ENCODE measurements around the gene MRPL48.

Gene MRPL48

DNA sequence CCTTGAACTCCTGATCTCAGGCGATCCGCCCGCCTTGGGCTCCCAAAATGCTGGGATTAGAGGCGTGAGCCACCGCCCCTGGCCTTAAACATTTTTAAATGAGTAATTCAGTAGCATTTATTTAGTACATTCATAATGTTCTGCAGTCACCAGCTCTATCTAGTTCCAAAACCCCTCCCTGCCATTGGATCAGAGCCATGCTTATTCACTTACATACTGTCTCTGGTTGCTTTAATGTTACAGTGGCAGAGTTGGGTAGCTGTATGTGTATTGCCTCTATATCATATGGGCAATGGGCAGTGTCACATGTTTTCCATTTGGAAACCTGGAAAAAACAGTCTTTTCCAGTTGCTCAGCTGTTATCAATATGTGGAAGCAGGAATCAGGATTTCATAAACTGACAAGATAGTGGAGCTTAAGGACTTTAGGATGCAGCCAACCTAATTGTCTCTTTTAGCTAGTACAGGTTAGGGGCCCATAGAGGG lies 78.5 kb downstream of the MRPL48 start:
- TF ChIP-seq, protein P1, sequence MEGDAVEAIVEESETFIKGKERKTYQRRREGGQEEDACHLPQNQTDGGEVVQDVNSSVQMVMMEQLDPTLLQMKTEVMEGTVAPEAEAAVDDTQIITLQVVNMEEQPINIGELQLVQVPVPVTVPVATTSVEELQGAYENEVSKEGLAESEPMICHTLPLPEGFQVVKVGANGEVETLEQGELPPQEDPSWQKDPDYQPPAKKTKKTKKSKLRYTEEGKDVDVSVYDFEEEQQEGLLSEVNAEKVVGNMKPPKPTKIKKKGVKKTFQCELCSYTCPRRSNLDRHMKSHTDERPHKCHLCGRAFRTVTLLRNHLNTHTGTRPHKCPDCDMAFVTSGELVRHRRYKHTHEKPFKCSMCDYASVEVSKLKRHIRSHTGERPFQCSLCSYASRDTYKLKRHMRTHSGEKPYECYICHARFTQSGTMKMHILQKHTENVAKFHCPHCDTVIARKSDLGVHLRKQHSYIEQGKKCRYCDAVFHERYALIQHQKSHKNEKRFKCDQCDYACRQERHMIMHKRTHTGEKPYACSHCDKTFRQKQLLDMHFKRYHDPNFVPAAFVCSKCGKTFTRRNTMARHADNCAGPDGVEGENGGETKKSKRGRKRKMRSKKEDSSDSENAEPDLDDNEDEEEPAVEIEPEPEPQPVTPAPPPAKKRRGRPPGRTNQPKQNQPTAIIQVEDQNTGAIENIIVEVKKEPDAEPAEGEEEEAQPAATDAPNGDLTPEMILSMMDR (IDR thresholded peaks at IDR 0.05; ENCODE audit: low read depth, low read length), result no peak
- peak; percentile 15 for DNase-seq (ENCODE audit: extremely low read depth, low read depth)

DNA sequence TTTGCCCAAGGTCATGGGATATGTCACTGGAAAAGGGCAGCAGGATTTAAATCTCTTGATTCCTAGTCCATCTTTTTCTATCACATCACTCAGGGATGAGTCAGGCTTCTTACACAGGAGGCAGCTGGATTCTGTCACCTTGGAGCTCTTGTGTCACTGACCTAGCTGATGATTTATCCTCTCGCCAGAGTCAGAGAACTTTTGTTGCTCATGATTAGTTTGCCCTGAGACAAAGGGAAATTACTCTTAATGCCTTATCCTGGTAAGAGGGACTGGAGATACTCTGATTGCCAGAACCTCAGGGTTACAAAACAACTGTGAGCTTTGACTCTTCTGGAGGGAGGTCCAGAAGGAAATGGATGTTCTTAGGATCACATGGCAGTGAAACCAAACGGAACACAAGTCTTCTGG lies 78.9 kb downstream of the MRPL48 start:
- DNase-seq (ENCODE audit: extremely low read depth, low read depth), result peak; percentile 56
- TF ChIP-seq, protein P1 (IDR thresholded peaks at IDR 0.05; ENCODE audit: low read depth, low read length), result no peak

DNA sequence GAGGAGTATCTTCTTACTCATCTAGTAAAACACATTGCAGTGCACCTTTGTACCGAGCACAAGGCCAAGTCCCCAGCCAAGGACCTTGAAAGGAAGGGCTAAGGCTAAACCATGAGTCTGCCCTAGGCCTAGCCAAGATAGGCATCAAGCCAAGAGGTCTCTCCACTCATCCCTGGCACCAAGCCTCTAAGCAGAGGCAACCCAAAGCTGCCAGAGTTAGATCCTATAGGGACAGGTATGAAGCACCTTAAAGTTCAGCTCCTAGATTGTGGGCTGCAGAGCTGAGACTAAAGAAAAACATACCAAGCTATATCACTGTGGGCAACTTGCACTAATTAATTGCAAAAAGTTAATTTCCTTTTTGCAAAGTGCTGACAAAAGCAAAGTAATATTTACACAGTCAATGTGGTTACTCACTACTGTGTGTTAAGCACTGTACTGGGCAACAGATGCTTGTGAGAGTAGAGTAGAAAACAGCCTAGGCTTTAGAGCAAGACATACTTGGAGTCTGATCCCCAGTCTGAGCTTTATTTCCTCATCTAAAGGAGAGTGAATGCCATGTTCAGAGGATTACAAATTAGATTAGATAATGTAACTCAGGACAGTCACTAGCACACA lies 81.8 kb downstream of the MRPL48 start:
- TF ChIP-seq, protein P1 (IDR thresholded peaks at IDR 0.05; ENCODE audit: low read depth, low read length), result no peak
- no peak for DNase-seq (ENCODE audit: extremely low read depth, low read depth)

DNA sequence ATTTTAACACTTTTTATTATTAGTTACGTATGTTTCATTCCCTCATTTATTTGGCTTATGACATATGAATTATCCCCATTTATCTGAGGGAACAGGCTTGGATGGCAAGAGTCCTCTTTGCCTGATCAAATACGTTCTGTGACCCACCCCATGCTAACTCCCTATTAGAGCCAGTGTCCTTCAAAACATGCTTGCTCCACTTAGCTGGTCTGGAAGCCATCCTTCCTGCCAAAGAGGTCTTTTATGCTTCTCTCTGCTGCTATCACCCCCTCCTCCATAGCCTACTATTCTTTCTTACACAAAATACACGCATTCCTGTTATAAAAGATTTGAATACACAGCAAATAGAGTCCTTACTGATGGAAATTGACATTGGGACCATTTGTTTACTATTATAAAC lies 82.6 kb downstream of the MRPL48 start:
- TF ChIP-seq, protein P1 (IDR thresholded peaks at IDR 0.05; ENCODE audit: low read depth, low read length), result no peak

DNA sequence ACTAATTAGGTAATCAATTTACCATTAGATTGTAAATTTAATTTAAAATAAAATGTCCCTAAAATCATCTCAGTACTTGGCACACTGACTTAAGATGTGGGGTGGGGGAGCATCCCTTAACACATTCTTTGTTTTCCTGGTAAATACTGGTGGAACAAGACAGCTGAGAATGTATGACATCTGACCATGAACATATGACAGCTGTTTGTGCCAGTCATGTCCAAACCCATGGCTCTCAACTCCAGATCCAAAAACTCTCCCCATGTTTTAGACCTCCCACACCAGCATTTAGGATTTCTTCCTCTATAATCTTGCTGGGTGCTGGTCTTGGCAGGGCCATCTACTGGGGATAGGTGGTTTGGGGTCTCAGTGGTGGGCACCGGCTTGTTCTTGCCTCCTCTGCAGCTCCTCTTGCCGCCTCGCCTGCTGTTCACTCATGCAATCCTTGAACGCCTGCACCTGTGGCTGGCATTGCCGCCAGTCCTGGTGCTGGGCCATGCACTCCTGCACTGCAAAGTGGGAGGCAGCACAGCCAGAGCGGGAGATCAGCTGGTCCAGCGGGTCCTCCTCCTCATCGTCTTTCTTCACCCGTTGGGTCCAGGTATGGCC lies 85.2 kb downstream of the MRPL48 start:
- TF ChIP-seq, protein P1 (IDR thresholded peaks at IDR 0.05; ENCODE audit: low read depth, low read length), result no peak
- no peak for DNase-seq (ENCODE audit: extremely low read depth, low read depth)

More for the DNA sequence above, 82.6 kb downstream of the MRPL48 start:
- no peak for DNase-seq (ENCODE audit: extremely low read depth, low read depth)

DNA sequence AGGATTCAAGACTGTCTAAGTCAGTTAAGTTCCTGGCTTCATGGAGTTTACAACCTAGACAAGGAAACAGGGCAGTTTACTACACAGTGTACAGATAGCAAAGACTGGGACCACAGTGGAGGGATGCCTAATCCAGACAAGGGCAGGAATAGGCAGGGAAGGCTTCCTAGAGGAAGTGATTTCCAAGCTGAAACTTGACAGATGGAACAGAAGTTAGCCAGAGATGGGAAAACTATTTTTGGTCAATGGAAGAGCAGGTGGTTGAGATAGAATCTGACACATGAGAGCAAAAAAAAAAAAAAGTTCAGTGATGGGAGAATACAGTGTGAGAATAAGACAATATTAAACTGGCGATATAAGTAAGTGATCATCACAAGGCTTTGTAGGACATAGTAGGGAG lies 87.7 kb downstream of the MRPL48 start:
- TF ChIP-seq, protein P1 (IDR thresholded peaks at IDR 0.05; ENCODE audit: low read depth, low read length), result no peak
- no peak for DNase-seq (ENCODE audit: extremely low read depth, low read depth)

DNA sequence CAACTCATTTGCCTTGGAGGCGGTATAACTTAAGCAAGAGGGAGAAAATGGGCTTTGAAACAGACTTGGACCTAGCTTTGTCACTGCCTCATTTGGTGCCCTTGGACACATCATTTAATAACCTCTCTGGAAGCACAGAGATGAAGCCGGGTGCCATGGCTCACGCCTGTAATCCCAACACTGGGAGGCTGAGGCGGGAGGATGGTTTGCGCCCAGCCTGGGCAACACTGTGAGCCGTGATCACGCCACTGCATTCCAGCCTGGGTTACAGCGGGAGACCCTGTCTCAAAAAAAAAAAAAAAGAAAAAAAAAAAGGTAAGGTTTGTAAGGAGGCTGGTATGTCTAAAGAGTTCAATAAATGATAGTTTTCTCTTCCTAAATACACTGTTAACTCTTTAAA lies 88.2 kb downstream of the MRPL48 start:
- DNase-seq (ENCODE audit: extremely low read depth, low read depth), result no peak
- TF ChIP-seq, protein P1 (IDR thresholded peaks at IDR 0.05; ENCODE audit: low read depth, low read length), result no peak
